Endometrium (tissue), 2 donors: Measurements from ENCODE around the gene EPC1.
"Not testable (repeated sequence)": the region's sequence is repeated elsewhere in the genome, so short reads cannot be mapped to it uniquely, and the experiment has no call there.

Experiments used
- FAIRE-seq: peaks from 2 replicates; lab custom pipeline; 2012; peaks lifted over from hg19 to GRCh38; lab: Jason Lieb, UNC
- donor health status: control.
- donor health status: control.

The EPC1 gene

GRCh38 chr10:32232378-32232777, 114.6 kb downstream of the EPC1 start:
- FAIRE-seq = no peak

- FAIRE-seq = not testable (repeated sequence)
Observed at GRCh38 chr10:32229788-32230187, 117.2 kb downstream of the EPC1 start.

- FAIRE-seq = no peak
Observed at GRCh38 chr10:32229170-32229569, 117.8 kb downstream of the EPC1 start.

DNA sequence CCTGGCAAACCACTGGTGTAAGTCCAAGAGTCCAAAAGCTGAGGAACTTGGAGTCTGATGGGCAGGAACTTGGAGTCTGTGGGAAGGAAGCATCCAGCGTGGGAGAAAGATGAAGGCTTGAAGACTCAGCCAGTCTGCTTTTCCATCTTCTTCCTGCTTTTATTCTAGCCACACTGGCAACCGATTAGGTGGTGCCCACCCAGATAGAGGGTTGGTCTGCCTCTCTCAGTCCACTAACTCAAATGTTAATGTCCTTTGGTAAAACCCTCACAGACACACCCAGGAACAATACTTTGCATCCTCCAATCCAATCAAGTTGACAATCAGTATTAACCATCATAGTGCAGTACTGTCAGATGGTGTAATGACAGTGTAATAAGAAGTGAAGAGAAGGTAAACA, 119.2 kb downstream of the EPC1 start:
- FAIRE-seq = no peak

DNA sequence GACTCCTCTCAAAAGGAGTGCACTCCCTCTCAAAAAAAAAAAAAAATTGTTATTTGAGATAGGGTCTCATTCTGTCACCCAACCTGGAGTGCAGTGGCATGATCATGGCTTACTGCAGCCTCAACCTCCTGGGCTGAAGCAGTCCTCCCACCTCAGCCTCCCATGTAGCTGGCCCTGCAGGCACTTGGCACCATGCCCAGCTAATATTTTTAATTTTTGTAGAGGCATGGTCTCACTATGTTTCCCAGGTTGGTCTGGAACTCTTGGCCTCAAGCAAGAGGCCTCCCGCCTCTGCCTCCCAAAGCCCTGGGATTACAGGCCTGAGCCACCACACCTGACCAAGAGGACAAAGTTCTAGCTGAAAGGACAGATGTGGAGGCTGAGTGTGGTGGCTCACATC, 120.3 kb downstream of the EPC1 start:
- no peak for FAIRE-seq

DNA sequence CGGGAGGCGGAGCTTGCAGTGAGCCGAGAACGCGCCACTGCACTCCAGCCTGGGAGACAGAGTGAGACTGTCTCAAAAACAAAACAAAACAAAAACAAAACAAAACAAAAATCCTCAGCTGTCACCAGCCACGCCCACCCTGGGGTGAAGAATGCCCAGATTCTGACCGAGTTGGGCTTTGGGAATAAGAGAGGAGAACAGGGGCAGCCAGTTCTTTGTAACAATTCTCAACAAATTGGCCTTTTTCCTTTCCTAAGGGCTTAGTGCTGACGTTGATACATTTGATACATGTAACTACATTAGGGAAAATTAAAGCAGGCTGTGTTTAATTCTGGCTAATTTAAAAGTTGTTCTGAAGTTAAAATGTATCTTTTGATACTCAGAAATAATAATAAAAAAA, 121.0 kb downstream of the EPC1 start:
- no peak for FAIRE-seq

- FAIRE-seq = not testable (repeated sequence)
Observed at GRCh38 chr10:32222376-32222775, 124.6 kb downstream of the EPC1 start.

- FAIRE-seq = not testable (repeated sequence)
Observed at GRCh38 chr10:32219156-32219555, 127.8 kb downstream of the EPC1 start.

- FAIRE-seq = not testable (repeated sequence)
Observed at GRCh38 chr10:32218206-32219044, 128.5 kb downstream of the EPC1 start.
